ENCODE data around the gene PDE4D.

- TF ChIP-seq CTCF (IDR thresholded peaks at IDR 0.05), result no peak
- no peak for TF ChIP-seq POLR2A (IDR thresholded peaks at IDR 0.05)
These were observed 26.9 kb downstream of the PDE4D start for GRCh38 chr5:59866661-59867060.
